Gastroesophageal sphincter (tissue), 4 donors: ENCODE measurements around the gene PDZRN4. TPM values are rescaled to one million over a fixed set of nuclear protein-coding genes. Genes with fewer than 3 reads are reported as not detected.

Source experiments
- ATAC-seq: fragments of 150-250 bp; one replicate; pipeline ENCODE4 v1.9.1; 2016; ENCODE audit warnings: mild to moderate bottlenecking, moderate library complexity
- H3K27ac ChIP-seq, 4 donors: fragments of 200-600 bp; sonication (generic) in 3 of 4; 1 replicate in 3 of 4; 2 replicates in 1 of 4; pipeline ENCODE4 v1.5.1; 2016 to 2019
- H3K27me3 ChIP-seq: fragments of 200-600 bp; sonication (generic); one replicate; pipeline ENCODE4 v1.5.1; 2019
- H3K36me3 ChIP-seq, 2 donors: fragments of 200-600 bp; sonication (generic); one replicate each; pipeline ENCODE4 v1.5.1; 2019; ENCODE audit warnings: control low read depth in 1 of 2
- H3K4me1 ChIP-seq, 3 donors: fragments of 200-600 bp; sonication (generic); 1 replicate in 2 of 3; 2 replicates in 1 of 3; pipeline ENCODE4 v1.5.1; 2016 to 2019; ENCODE audit warnings: control low read depth in 2 of 3
- H3K4me3 ChIP-seq, 2 donors: fragments of 200-600 bp; sonication (generic); one replicate each; pipeline ENCODE4 v1.5.1; 2019; ENCODE audit warnings: mild to moderate bottlenecking in 1 of 2, moderate library complexity in 1 of 2
- H3K9me3 ChIP-seq, 3 donors: fragments of 200-600 bp; sonication (generic); one replicate each; pipeline ENCODE4 v1.5.1; 2017 to 2019; ENCODE audit warnings: control low read depth in 2 of 3
- EP300 ChIP-seq: sonication (generic); formaldehyde crosslinking; IDR thresholded peaks from one replicate; pipeline ENCODE4 v1.6.1; 2017; ENCODE audit warnings: antibody characterized with exemption, mild to moderate bottlenecking
- POLR2A ChIP-seq, 2 donors: fragments of 450-650 bp; IDR thresholded peaks; one replicate each; pipeline ENCODE4 v1.6.1; 2017; ENCODE audit warnings: antibody characterized with exemption in 2 of 2, mild to moderate bottlenecking in 2 of 2, moderate library complexity in 1 of 2
- POLR2AphosphoS5 ChIP-seq: sonication (generic); formaldehyde crosslinking; IDR thresholded peaks from one replicate; pipeline ENCODE4 v1.6.1; 2017; ENCODE audit warnings: antibody characterized with exemption
- WGBS, 2 donors: methylation state at CpG; one replicate each; pipeline ENCODE4 v1.1.5; 2018; ENCODE audit warnings: low coverage in 1 of 2; 5-methylcytosine and 5-hydroxymethylcytosine counted together
- total RNA-seq, 4 donors: library from RNA; depleted of rRNA; stranded (reverse); fragments of >200 nt; gene quantifications; one replicate each; pipeline ENCODE4 v1.1.0, GENCODE V29; 2016
- TF ChIP-seq, protein P1 (sequence below), 4 experiments: fragments of 200-600 bp in 2 of 4; fragments of 450-650 bp in 2 of 4; sonication (generic) in 1 of 4; IDR thresholded peaks; one replicate each; pipeline ENCODE4 v1.5.1; 2017 to 2019; ENCODE audit warnings: antibody characterized with exemption in 4 of 4, mild to moderate bottlenecking in 2 of 4, moderate library complexity in 2 of 4

Gene PDZRN4
- total RNA-seq, 4 donors from 2014 or later, result 32.0 to 87.8 (median 50.8) TPM

GRCh38 chr12:41362510-41362909, 174.4 kb downstream of the PDZRN4 start:
- ATAC-seq, result no peak
- WGBS, 2 donors, result 36 to 60% methylated on average over 1 of the region's 1 CpG

DNA sequence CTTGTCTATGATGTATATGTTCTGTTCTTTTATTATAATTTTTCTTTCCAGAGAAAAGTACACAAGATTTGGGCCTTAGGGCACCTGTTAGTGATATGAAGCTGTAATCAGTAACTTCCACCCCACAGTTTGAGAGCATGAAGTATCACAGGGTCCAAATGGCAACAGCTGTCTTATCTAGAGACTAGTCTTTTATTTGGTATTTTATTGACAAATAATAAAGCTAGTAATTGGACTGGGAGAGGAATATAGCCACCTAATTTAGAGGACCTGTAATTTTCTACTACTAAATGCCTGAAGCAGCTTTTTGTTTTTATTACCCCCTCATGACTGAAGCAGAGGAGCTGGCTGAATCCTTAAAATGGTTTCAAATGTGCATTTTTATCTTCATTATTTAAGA, 174.8 kb downstream of the PDZRN4 start:
- Histone ChIP-seq H3K4me3 (no peak overlapping the region), H3K9me3 (no peaks in the 10 kb centered on the region), H3K27me3 (no peaks in the 10 kb centered on the region), H3K36me3 (no peaks in the 10 kb centered on the region), H3K4me1 (peaks cover 0 to 4% (median 0%) of the 10 kb centered on the region in 3 donors), H3K27ac (no peak overlapping the region)
- TF ChIP-seq POLR2AphosphoS5 (no peak), POLR2A (IDR thresholded peaks at IDR 0.05) (no peak), EP300 (no peak)
- ATAC-seq, result no peak

More at GRCh38 chr12:41362510-41362909, 174.4 kb downstream of the PDZRN4 start:
- Histone ChIP-seq H3K36me3 (no peaks in the 10 kb centered on the region), H3K4me3 (no peak overlapping the region), H3K4me1 (peaks cover 0 to 4% (median 0%) of the 10 kb centered on the region in 3 donors), H3K27ac (no peak overlapping the region), H3K27me3 (no peaks in the 10 kb centered on the region), H3K9me3 (no peaks in the 10 kb centered on the region)
- TF ChIP-seq EP300 (no peak), POLR2AphosphoS5 (no peak), POLR2A (IDR thresholded peaks at IDR 0.05) (no peak)
- TF ChIP-seq, protein P1, sequence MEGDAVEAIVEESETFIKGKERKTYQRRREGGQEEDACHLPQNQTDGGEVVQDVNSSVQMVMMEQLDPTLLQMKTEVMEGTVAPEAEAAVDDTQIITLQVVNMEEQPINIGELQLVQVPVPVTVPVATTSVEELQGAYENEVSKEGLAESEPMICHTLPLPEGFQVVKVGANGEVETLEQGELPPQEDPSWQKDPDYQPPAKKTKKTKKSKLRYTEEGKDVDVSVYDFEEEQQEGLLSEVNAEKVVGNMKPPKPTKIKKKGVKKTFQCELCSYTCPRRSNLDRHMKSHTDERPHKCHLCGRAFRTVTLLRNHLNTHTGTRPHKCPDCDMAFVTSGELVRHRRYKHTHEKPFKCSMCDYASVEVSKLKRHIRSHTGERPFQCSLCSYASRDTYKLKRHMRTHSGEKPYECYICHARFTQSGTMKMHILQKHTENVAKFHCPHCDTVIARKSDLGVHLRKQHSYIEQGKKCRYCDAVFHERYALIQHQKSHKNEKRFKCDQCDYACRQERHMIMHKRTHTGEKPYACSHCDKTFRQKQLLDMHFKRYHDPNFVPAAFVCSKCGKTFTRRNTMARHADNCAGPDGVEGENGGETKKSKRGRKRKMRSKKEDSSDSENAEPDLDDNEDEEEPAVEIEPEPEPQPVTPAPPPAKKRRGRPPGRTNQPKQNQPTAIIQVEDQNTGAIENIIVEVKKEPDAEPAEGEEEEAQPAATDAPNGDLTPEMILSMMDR (IDR thresholded peaks at IDR 0.05), result no peak

DNA sequence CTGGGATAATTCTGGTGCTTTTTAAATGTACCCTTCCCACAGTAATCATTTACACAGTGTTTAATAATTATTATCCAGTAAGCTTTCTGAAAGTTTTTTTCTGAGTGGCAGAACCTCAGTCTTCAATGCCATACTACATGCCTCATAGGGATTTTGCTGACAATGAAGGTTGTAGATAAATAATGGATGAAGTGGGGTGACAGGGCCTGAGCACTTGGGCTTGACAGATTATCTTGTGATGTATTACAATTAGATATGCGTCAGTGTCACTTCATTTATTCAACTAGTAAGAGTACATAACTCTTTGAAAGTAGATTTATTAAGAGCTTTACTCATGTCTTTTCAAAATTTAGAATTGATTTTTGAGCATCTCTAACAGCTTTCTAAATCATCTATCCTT, 176.1 kb downstream of the PDZRN4 start:
- TF ChIP-seq POLR2AphosphoS5 (no peak), EP300 (no peak), POLR2A (IDR thresholded peaks at IDR 0.05) (no peak)
- TF ChIP-seq, protein P1 (IDR thresholded peaks at IDR 0.05), result no peak
- no peaks in the 10 kb centered on the region for H3K9me3 ChIP-seq
- ATAC-seq, result no peak
- H3K36me3 ChIP-seq, result no peaks in the 10 kb centered on the region
- no peak overlapping the region for H3K4me3 ChIP-seq
- H3K27ac ChIP-seq, result no peak overlapping the region
- whole genome bisulfite sequencing, 2 donors, result 100% methylated on average over 1 of the region's 1 CpG
- no peaks in the 10 kb centered on the region for H3K27me3 ChIP-seq
- H3K4me1 ChIP-seq, result peaks cover 0 to 4% (median 0%) of the 10 kb centered on the region in 3 donors

GRCh38 chr12:41365653-41366171, 177.6 kb downstream of the PDZRN4 start:
- H3K27ac ChIP-seq, result no peak overlapping the region
- H3K4me3 ChIP-seq, result no peak overlapping the region
- H3K36me3 ChIP-seq, result no peaks in the 10 kb centered on the region
- no peak for ATAC-seq
- peaks cover 0 to 4% (median 0%) of the 10 kb centered on the region in 3 donors for H3K4me1 ChIP-seq
- H3K9me3 ChIP-seq, result no peaks in the 10 kb centered on the region
- no peak for TF ChIP-seq POLR2A (IDR thresholded peaks at IDR 0.05)
- no peak for TF ChIP-seq POLR2AphosphoS5
- no peak for TF ChIP-seq EP300
- TF ChIP-seq, protein P1 (IDR thresholded peaks at IDR 0.05), result no peak
- WGBS, 2 donors, result 25 to 28% methylated on average over 2 of the region's 2 CpGs
- no peaks in the 10 kb centered on the region for H3K27me3 ChIP-seq

- Histone ChIP-seq H3K36me3 (no peaks in the 10 kb centered on the region), H3K4me1 (peaks cover 0 to 4% (median 0%) of the 10 kb centered on the region in 3 donors), H3K27ac (no peak overlapping the region), H3K27me3 (no peaks in the 10 kb centered on the region), H3K4me3 (no peak overlapping the region), H3K9me3 (no peaks in the 10 kb centered on the region)
- ATAC-seq, result no peak
- no peak for TF ChIP-seq POLR2AphosphoS5
- TF ChIP-seq, protein P1 (IDR thresholded peaks at IDR 0.05), result no peak
- TF ChIP-seq POLR2A (IDR thresholded peaks at IDR 0.05), result no peak
- TF ChIP-seq EP300, result no peak
- WGBS, 2 donors, result 84 to 87% methylated on average over 3 to 4 of the region's 4 CpGs
Measured at GRCh38 chr12:41367726-41368405, 179.7 kb downstream of the PDZRN4 start.
